ENCODE data around the gene CCDC141. TPM values are rescaled to one million over a fixed set of nuclear protein-coding genes. Genes with fewer than 3 reads are reported as not detected.
"Not testable (repeated sequence)": the region's sequence is repeated elsewhere in the genome, so short reads cannot be mapped to it uniquely, and the experiment has no call there.

Gene CCDC141
- total and polyA plus RNA-seq, 2 donors (not counting 3 experiments of a cell fraction or from before 2014, with no cell fraction given): not detected

- no peaks in the 10 kb centered on the region for H3K9me3 ChIP-seq (replicated peaks; ENCODE audit: control insufficient read depth, insufficient read depth, low read length)
- H3K4me2 ChIP-seq (ENCODE audit: insufficient read depth, low read length): no peak overlapping the region
- no peaks in the 10 kb centered on the region for H3K27me3 ChIP-seq (ENCODE audit: control insufficient read depth in 2 of 2, insufficient read depth in 2 of 2, low read length in 2 of 2)
- TF ChIP-seq FOS (IDR thresholded peaks at IDR 0.05; ENCODE audit: borderline replicate concordance, insufficient read depth, low read length): no peak
- H3K4me1 ChIP-seq (ENCODE audit: control insufficient read depth, extremely low read depth, insufficient read depth, low read length): no peaks in the 10 kb centered on the region
- no peak for DNase-seq (ENCODE audit: low read depth, low spot score)
- H2AFZ ChIP-seq (ENCODE audit: low read depth, low read length): no peak overlapping the region
- ChIA-PET POLR2A (no interaction called here), CTCF (no interaction called here)
- no peaks in the 10 kb centered on the region for H3K36me3 ChIP-seq (ENCODE audit: control insufficient read depth in 2 of 2, extremely low read depth in 1 of 2, insufficient read depth in 2 of 2, low read length in 2 of 2)
- no peak overlapping the region for H3K27ac ChIP-seq (ENCODE audit: insufficient read depth, low read depth, low read length)
- H3K79me2 ChIP-seq (ENCODE audit: control insufficient read depth, insufficient read depth, low read length): no peaks in the 10 kb centered on the region
- dilution Hi-C loops (cut with MboI; ENCODE audit: extremely low pct_ligation_motif_present, low sequenced_read_pairs): no loop called here
- BruUV-seq (replicated peaks): no TSS peak
- H3K4me3 ChIP-seq (replicated peaks in 1 of 3; ENCODE audit: insufficient read depth in 1 of 3, low read depth in 1 of 3, low read length in 3 of 3): no peak overlapping the region
- no peaks in the 10 kb centered on the region for H4K20me1 ChIP-seq (replicated peaks; ENCODE audit: control insufficient read depth, extremely low read depth, insufficient read depth, low read length)
- H3K9me1 ChIP-seq (replicated peaks; ENCODE audit: control insufficient read depth, extremely low read depth, insufficient read depth, low read length): no peaks in the 10 kb centered on the region
- intact Hi-C loops (cut with micrococcal nuclease): no loop called here
- FAIRE-seq: no peak
- H3K9ac ChIP-seq (replicated peaks; ENCODE audit: extremely low read depth, insufficient read depth, low read length): no peak overlapping the region
Observed at GRCh38 chr2:179057737-179058136, 7.8 kb upstream of the CCDC141 start.

DNA sequence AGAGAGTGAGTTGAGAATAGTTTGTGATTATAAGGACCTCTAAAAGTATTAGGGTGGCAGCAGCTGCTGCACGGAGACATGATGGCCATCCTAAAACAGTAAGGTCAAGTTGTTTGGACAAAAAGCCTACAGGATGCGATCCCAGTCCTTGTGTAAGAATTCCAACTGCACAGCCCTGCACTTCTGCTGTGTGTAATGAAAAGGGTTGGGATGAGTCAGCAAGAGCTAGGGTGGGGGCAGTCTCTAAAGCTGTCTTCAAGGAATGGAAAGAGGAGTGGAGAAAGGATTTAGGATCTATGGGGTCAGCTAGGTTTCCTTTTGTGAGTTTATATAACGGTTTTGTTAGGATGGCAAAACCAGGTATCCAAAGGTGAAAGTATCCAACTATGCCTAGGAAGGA is 3.6 kb upstream of the CCDC141 start:
- H3K79me2 ChIP-seq (ENCODE audit: control insufficient read depth, insufficient read depth, low read length); H3K9ac ChIP-seq (replicated peaks; ENCODE audit: extremely low read depth, insufficient read depth, low read length); H4K20me1 ChIP-seq (replicated peaks; ENCODE audit: control insufficient read depth, extremely low read depth, insufficient read depth, low read length); H3K9me3 ChIP-seq (replicated peaks; ENCODE audit: control insufficient read depth, insufficient read depth, low read length); H3K27me3 ChIP-seq (ENCODE audit: control insufficient read depth in 2 of 2, insufficient read depth in 2 of 2, low read length in 2 of 2); H3K4me2 ChIP-seq (ENCODE audit: insufficient read depth, low read length); DNase-seq (ENCODE audit: low read depth, low spot score); H3K9me1 ChIP-seq (replicated peaks; ENCODE audit: control insufficient read depth, extremely low read depth, insufficient read depth, low read length); dilution Hi-C loops (cut with MboI; ENCODE audit: extremely low pct_ligation_motif_present, low sequenced_read_pairs); BruUV-seq (replicated peaks); intact Hi-C loops (cut with micrococcal nuclease); H2AFZ ChIP-seq (ENCODE audit: low read depth, low read length); H3K27ac ChIP-seq (ENCODE audit: insufficient read depth, low read depth, low read length); CTCF ChIA-PET; POLR2A ChIA-PET; H3K4me1 ChIP-seq (ENCODE audit: control insufficient read depth, extremely low read depth, insufficient read depth, low read length); H3K4me3 ChIP-seq (replicated peaks in 1 of 3; ENCODE audit: insufficient read depth in 1 of 3, low read depth in 1 of 3, low read length in 3 of 3); FAIRE-seq; H3K36me3 ChIP-seq (ENCODE audit: control insufficient read depth in 2 of 2, extremely low read depth in 1 of 2, insufficient read depth in 2 of 2, low read length in 2 of 2): not testable (repeated sequence)

- no peaks in the 10 kb centered on the region for H4K20me1 ChIP-seq (replicated peaks; ENCODE audit: control insufficient read depth, extremely low read depth, insufficient read depth, low read length)
- FAIRE-seq: no peak
- intact Hi-C loops (cut with micrococcal nuclease): no loop called here
- no peaks in the 10 kb centered on the region for H3K36me3 ChIP-seq (ENCODE audit: control insufficient read depth in 2 of 2, extremely low read depth in 1 of 2, insufficient read depth in 2 of 2, low read length in 2 of 2)
- H3K4me2 ChIP-seq (ENCODE audit: insufficient read depth, low read length): no peak overlapping the region
- TF ChIP-seq POLR2AphosphoS5 (IDR thresholded peaks at IDR 0.05; ENCODE audit: insufficient read depth, low read depth, low read length) (no peak), FOS (IDR thresholded peaks at IDR 0.05; ENCODE audit: borderline replicate concordance, insufficient read depth, low read length) (no peak), EZH2 (IDR thresholded peaks at IDR 0.05; ENCODE audit: borderline replicate concordance, low read depth, low read length, severe bottlenecking) (no peak), POLR2A (IDR thresholded peaks at IDR 0.05; ENCODE audit: low read depth, low read length) (no peak), CTCF (IDR thresholded peaks at IDR 0.05; ENCODE audit: extremely low read depth in 1 of 2, insufficient read depth in 1 of 2, low read depth in 1 of 2, low read length in 2 of 2) (no peak), JUN (IDR thresholded peaks at IDR 0.05; ENCODE audit: borderline replicate concordance, insufficient read depth, insufficient read length, low read depth) (no peak), GATA2 (IDR thresholded peaks at IDR 0.05; ENCODE audit: insufficient read depth, insufficient read length, low read depth, low read length) (no peak), MYC (IDR thresholded peaks at IDR 0.05; ENCODE audit: low read depth, low read length) (no peak)
- TF ChIP-seq, protein P1, sequence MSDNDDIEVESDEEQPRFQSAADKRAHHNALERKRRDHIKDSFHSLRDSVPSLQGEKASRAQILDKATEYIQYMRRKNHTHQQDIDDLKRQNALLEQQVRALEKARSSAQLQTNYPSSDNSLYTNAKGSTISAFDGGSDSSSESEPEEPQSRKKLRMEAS (IDR thresholded peaks at IDR 0.05; ENCODE audit: insufficient read depth, insufficient read length): no peak
- H3K9ac ChIP-seq (replicated peaks; ENCODE audit: extremely low read depth, insufficient read depth, low read length): no peak overlapping the region
- H3K79me2 ChIP-seq (ENCODE audit: control insufficient read depth, insufficient read depth, low read length): no peaks in the 10 kb centered on the region
- H3K27me3 ChIP-seq (ENCODE audit: control insufficient read depth in 2 of 2, insufficient read depth in 2 of 2, low read length in 2 of 2): peaks cover 0 to 2% of the 10 kb centered on the region in 2 experiments
- POLR2A ChIA-PET: no interaction called here
- CTCF ChIA-PET: no interaction called here
- H2AFZ ChIP-seq (ENCODE audit: low read depth, low read length): no peak overlapping the region
- no peaks in the 10 kb centered on the region for H3K9me1 ChIP-seq (replicated peaks; ENCODE audit: control insufficient read depth, extremely low read depth, insufficient read depth, low read length)
- H3K9me3 ChIP-seq (replicated peaks; ENCODE audit: control insufficient read depth, insufficient read depth, low read length): no peaks in the 10 kb centered on the region
- no peak overlapping the region for H3K4me3 ChIP-seq (replicated peaks in 1 of 3; ENCODE audit: insufficient read depth in 1 of 3, low read depth in 1 of 3, low read length in 3 of 3)
- no peak overlapping the region for H3K27ac ChIP-seq (ENCODE audit: insufficient read depth, low read depth, low read length)
- DNase-seq (ENCODE audit: low read depth, low spot score): no peak
- dilution Hi-C loops (cut with MboI; ENCODE audit: extremely low pct_ligation_motif_present, low sequenced_read_pairs): no loop called here
- no TSS peak for BruUV-seq (replicated peaks)
- H3K4me1 ChIP-seq (ENCODE audit: control insufficient read depth, extremely low read depth, insufficient read depth, low read length): no peaks in the 10 kb centered on the region
Observed at GRCh38 chr2:179051250-179051649, 1.3 kb upstream of the CCDC141 start.

Measured in endothelial cell of umbilical vein (primary cell).